Measurements from ENCODE around the gene NPY5R. TPM values are rescaled to one million over a fixed set of nuclear protein-coding genes. Genes with fewer than 3 reads are reported as not detected.

Gene NPY5R
- total RNA-seq, 4 donors from 2014 or later: not detected

DNA sequence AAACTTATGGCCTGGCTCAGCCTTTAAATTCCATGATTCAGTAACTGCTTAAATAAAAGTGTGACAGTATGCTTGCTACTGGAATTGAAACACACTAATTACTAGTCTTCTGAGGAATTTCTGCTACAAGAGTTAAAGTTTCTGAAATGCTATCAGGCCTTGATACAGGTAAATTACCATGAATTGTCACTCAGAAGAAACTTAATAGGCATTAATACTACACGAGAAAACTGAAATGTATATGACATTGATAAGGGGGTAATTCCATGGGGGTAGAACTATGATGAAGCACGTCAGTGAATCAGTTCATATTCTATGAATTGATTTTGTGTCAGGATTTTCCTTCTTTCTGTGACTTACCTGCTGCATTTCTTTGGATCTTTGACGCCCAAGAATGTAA is 8.3 kb upstream of the NPY5R start:
- ATAC-seq (no peak), DNase-seq (no peak)
- Histone ChIP-seq H3K27me3 (peaks cover 0 to 7% (median 6%) of the 10 kb centered on the region in 3 donors), H3K4me1 (peaks cover 5 to 14% of the 10 kb centered on the region in 2 donors), H3K4me3 (no peak overlapping the region), H3K36me3 (no peaks in the 10 kb centered on the region), H3K27ac (no peak overlapping the region), H3K9me3 (no peaks in the 10 kb centered on the region)
- intact Hi-C loops (cut with DNase I; ENCODE audit: low total_unique reads) (no loop called here), in situ Hi-C loops (cut with MboI; ENCODE audit: low sequenced_read_pairs in 4 of 4) (loop anchor here (10.0 to 25.0 kb wide), 4 partner anchors 223 to 848 kb away; no protein-coding TSS in a partner anchor)
- no peak for TF ChIP-seq CTCF (IDR thresholded peaks at IDR 0.05 in 4 of 5, conservative IDR thresholded peaks at IDR 0.05 in 1 of 5)
- no peak for TF ChIP-seq POLR2A (IDR thresholded peaks at IDR 0.05)

GRCh38 chr4:163344147-163345125 is 744 bp downstream of the NPY5R start:
- Histone ChIP-seq H3K27me3 (peaks cover 21 to 47% (median 25%) of the 10 kb centered on the region in 3 donors), H3K9me3 (no peaks in the 10 kb centered on the region), H3K4me1 (peaks cover 5 to 6% of the 10 kb centered on the region in 2 donors), H3K27ac (peak overlapping the region in 2 of 4 donors; percentile 46 to 48), H3K4me3 (peak overlapping the region; percentile 39 to 51 (median 45)), H3K36me3 (no peaks in the 10 kb centered on the region)
- DNase-seq (no peak), ATAC-seq (no peak)
- intact Hi-C loops (cut with DNase I; ENCODE audit: low total_unique reads) (no loop called here), in situ Hi-C loops (cut with MboI; ENCODE audit: low sequenced_read_pairs in 4 of 4) (loop anchor here in 3 of 4 donors (25.0 kb wide), 2 partner anchors 232 to 857 kb away; no protein-coding TSS in a partner anchor)
- TF ChIP-seq POLR2A (IDR thresholded peaks at IDR 0.05) (no peak), CTCF (IDR thresholded peaks at IDR 0.05 in 4 of 5, conservative IDR thresholded peaks at IDR 0.05 in 1 of 5) (no peak)

- in situ Hi-C loops (cut with MboI; ENCODE audit: low sequenced_read_pairs in 4 of 4) (no loop called here), intact Hi-C loops (cut with DNase I; ENCODE audit: low total_unique reads) (no loop called here)
- Histone ChIP-seq H3K9me3 (no peaks in the 10 kb centered on the region), H3K4me1 (no peaks in the 10 kb centered on the region), H3K4me3 (no peak overlapping the region), H3K27me3 (peaks cover 0 to 19% (median 5%) of the 10 kb centered on the region in 3 donors), H3K27ac (no peak overlapping the region), H3K36me3 (no peaks in the 10 kb centered on the region)
- ATAC-seq: no peak
- DNase-seq: no peak
- TF ChIP-seq CTCF (IDR thresholded peaks at IDR 0.05 in 4 of 5, conservative IDR thresholded peaks at IDR 0.05 in 1 of 5): no peak
- TF ChIP-seq POLR2A (IDR thresholded peaks at IDR 0.05): no peak
These were observed 7.0 kb downstream of the NPY5R start for GRCh38 chr4:163350672-163351071.

GRCh38 chr4:163353054-163353453 is 9.4 kb downstream of the NPY5R start:
- Histone ChIP-seq H3K27ac (no peak overlapping the region), H3K4me3 (no peak overlapping the region), H3K9me3 (no peaks in the 10 kb centered on the region), H3K36me3 (no peaks in the 10 kb centered on the region), H3K4me1 (no peaks in the 10 kb centered on the region), H3K27me3 (peaks cover 0 to 4% (median 0%) of the 10 kb centered on the region in 3 donors)
- intact Hi-C loops (cut with DNase I; ENCODE audit: low total_unique reads): no loop called here
- ATAC-seq (no peak), DNase-seq (no peak)
- in situ Hi-C loops (cut with MboI; ENCODE audit: low sequenced_read_pairs in 4 of 4): no loop called here
- no peak for TF ChIP-seq CTCF (IDR thresholded peaks at IDR 0.05 in 4 of 5, conservative IDR thresholded peaks at IDR 0.05 in 1 of 5)
- TF ChIP-seq POLR2A (IDR thresholded peaks at IDR 0.05): no peak
